ENCODE measurements around the gene LETM1.

LETM1 gene

GRCh38 chr4:1783015-1783414 lies 72.9 kb downstream of the LETM1 start:
- no peak for DNase-seq

GRCh38 chr4:1780435-1780834 lies 75.5 kb downstream of the LETM1 start:
- no peak for DNase-seq

- no peak for DNase-seq
Observed at GRCh38 chr4:1779588-1780382, 76.2 kb downstream of the LETM1 start.

GRCh38 chr4:1778642-1779392 lies 77.1 kb downstream of the LETM1 start:
- peak in 3 of 58 donors; percentile 31 to 61 (median 49) for DNase-seq

GRCh38 chr4:1777822-1778641 lies 77.9 kb downstream of the LETM1 start:
- peak in 49 of 58 donors; percentile 34 to 89 (median 60) for DNase-seq

GRCh38 chr4:1776521-1777161 lies 79.3 kb downstream of the LETM1 start:
- DNase-seq: peak in 8 of 58 donors; percentile 16 to 59 (median 34)

GRCh38 chr4:1775731-1776500 lies 80.0 kb downstream of the LETM1 start:
- DNase-seq: peak in 52 of 58 donors; percentile 33 to 89 (median 70)

GRCh38 chr4:1773754-1774153 lies 82.2 kb downstream of the LETM1 start:
- DNase-seq: no peak

- DNase-seq: no peak
Observed at GRCh38 chr4:1772853-1773538, 83.0 kb downstream of the LETM1 start.

GRCh38 chr4:1771555-1772305 lies 84.2 kb downstream of the LETM1 start:
- no peak for DNase-seq

GRCh38 chr4:1770791-1771231 lies 85.1 kb downstream of the LETM1 start:
- no peak for DNase-seq

- peak in 35 of 58 donors; percentile 19 to 85 (median 56) for DNase-seq
Observed at GRCh38 chr4:1770245-1770644, 85.7 kb downstream of the LETM1 start.

GRCh38 chr4:1769692-1770091 lies 86.3 kb downstream of the LETM1 start:
- DNase-seq: no peak

GRCh38 chr4:1768367-1769034 lies 87.5 kb downstream of the LETM1 start:
- no peak for DNase-seq

GRCh38 chr4:1767770-1768366 lies 88.1 kb downstream of the LETM1 start:
- DNase-seq: no peak

GRCh38 chr4:1767061-1767769 lies 88.7 kb downstream of the LETM1 start:
- DNase-seq: peak in 28 of 58 donors; percentile 10 to 72 (median 42)

Measured in anterior cingulate cortex (tissue), 58 donors.